ENCODE results near the gene ANKRD61.
A peak's percentile ranks its signal among the peaks of the same experiment; 100 is the strongest.
"Not testable (repeated sequence)": the region's sequence is repeated elsewhere in the genome, so short reads cannot be mapped to it uniquely, and the experiment has no call there.

The ANKRD61 gene

DNA sequence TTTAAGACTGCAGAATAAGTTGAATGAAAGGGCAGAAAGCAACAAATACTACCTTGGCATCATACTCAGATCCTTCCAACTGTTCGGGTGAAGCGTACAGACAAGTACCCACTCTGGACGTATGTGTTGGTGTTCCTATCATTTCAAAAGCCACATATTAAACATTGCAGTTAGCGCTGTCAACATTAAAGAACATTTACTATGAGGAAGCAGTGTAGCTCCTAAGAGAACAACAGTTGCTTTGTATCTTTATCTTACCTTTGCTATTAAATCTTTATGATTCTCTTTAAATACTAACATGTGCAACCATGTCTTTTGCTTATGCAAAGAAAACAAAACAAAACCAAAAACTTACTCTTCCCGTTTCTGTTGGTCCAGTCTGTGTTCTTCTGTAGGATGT lies 2.6 kb upstream of the ANKRD61 start:
- FAIRE-seq (no peak), DNase-seq (ENCODE audit: insufficient read length, low spot score) (no peak)

DNA sequence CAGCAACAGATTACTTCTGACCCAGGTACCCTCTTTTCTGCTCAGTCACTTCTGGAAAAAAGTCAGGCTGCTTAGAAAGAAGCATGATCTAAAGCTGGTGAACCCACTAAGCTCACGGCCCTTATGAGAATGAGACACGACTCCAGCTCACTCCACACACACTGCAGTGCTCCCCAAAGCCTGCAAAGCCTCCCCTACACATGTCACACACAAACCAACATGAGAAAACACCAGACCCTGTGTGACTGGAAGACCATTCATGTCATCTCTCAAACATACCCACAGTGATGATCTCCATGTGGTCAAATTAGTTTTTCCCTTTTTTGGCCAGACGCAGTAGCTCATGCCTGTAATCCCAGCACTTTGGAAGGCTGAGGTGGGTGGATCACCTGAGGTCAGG lies 391 bp downstream of the ANKRD61 start:
- DNase-seq (ENCODE audit: insufficient read length, low spot score) (no peak), FAIRE-seq (peak; percentile 67)

DNA sequence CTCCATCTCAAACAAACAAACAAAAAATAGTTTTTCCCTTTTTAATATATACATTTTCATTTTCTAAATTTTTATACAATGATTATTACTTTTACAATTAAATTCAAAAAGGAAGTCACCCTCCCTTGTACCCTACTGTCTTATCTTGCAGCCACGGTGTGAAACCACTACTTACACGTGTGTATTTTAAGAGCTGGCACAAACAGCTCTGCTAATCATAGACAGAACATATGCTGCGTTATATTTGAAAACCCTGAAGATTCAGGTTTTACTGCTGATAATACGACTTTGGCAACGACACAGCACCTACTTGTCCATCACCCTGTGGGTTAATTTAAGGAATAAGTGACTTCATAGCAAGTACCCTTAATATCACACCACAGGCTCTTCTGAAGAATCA lies 991 bp downstream of the ANKRD61 start:
- FAIRE-seq: no peak

DNA sequence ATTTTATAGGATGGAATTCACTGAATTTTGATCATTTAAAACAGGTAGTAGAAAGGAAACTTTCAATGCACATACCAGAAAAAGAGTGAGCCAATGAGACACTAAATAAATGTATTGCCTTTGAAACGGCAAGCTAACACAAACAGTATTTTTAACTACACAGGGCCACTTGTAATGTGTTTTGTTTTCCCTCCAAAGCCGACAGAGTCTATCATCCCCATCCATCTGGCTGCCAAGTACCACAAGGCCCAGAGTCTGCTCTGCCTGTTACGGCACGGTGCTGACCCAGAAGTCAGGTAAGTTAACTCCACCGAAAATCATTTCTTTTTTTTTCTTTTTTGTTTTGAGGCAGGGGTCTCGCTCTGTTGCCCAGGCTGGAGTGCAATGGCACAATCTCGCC lies 1.5 kb downstream of the ANKRD61 start:
- no peak for DNase-seq (ENCODE audit: insufficient read length, low spot score)
- FAIRE-seq: no peak

More for the DNA sequence above, 991 bp downstream of the ANKRD61 start:
- DNase-seq (ENCODE audit: insufficient read length, low spot score): no peak

DNA sequence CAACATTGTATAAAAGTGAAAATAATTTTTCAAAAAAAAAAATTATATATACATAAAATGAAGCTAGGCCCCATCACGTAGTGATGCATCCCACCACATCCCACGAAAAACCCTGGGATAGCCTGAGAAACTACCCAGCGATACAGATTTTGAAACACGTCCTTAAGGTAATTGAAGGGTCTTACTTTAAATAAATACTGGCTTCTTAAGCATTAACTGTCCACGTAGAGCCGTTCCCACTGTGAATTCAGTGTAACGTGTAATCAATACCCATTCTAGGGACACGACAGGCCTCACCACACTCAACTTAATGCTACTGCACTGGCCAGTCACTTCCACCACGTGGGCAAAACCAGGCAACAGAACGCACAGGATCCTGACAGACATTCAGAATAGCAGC lies 4.0 kb downstream of the ANKRD61 start:
- FAIRE-seq (no peak), DNase-seq (ENCODE audit: insufficient read length, low spot score) (no peak)

DNA sequence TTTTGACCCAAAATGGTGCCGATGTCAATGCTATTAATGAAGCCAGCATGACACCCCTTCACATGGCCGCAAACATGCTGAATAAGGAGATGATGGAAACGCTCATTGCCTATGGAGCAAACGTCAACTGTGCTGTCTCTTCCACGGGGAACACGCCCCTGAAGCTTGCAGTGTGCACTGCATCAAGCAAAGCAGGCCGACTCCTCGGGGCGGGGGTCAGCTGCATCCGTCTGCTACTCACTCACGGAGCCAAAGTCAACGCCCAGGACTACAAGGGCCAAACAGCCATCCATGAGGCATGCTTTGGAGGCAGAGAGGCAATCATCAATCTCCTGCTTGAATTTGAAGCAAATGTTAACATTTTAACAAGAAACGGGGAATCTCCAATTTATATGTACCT lies 4.5 kb downstream of the ANKRD61 start:
- no peak for DNase-seq (ENCODE audit: insufficient read length, low spot score)
- peak; percentile 55 for FAIRE-seq

DNA sequence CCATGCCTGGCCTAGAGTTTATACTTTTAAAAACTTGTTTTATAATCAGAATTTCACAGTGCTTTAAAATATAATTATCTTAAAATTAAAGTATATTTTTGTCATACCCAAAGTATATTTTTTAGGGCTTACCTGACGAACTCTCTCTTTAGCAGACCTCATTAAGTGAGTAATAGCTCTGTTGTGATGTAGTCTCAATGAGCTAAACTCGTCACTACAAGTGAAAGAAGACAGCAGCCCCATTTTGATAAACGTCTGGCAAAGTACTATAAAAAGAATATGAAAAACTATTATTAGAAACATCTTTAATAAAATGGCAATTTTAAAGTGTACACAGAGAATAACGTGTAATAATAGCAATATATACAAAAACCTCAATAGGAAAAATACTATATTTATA lies 18.6 kb downstream of the ANKRD61 start:
- no peak for DNase-seq (ENCODE audit: insufficient read length, low spot score)
- FAIRE-seq: no peak

DNA sequence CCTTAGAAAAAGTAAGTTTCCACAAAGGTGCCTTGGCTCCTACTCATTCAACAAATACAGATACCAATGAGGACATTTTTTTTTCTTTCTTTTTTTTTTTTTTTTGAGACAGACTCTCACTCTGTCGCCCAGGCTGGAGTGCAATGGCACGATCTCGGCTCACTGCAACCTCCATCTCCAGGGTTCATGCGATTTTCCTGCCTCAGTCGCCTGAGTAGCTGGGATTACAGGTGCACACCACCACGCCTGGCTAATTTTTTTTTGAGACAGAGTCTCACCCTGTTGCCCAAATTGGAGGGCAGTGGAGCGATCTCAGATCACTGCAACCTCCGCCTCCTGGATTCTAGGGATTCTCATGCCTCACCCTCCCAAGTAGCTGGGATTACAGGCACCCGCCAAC lies 20.0 kb downstream of the ANKRD61 start:
- not testable (repeated sequence) for FAIRE-seq

DNA sequence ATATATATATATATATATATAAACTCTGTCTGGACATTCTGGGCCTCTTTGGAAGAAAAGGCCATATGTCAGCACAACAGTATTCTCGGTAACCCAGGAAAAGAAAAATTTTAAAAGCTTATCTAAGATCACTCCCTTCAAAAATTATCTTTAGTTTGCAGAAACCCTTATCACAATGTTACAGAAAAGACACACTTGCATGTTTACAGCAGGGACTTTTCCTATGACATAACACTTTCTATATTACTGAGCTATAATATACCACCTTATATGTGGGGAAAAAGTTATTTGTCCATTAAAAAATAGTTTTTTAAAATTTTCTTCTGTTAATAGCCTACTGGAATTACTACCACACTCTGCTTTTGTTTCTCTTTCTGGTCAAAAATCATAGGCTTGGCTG lies 25.4 kb downstream of the ANKRD61 start:
- FAIRE-seq: no peak
- no peak for DNase-seq (ENCODE audit: insufficient read length, low spot score)

More for the DNA sequence above, 20.0 kb downstream of the ANKRD61 start:
- DNase-seq (ENCODE audit: insufficient read length, low spot score): not testable (repeated sequence)

DNA sequence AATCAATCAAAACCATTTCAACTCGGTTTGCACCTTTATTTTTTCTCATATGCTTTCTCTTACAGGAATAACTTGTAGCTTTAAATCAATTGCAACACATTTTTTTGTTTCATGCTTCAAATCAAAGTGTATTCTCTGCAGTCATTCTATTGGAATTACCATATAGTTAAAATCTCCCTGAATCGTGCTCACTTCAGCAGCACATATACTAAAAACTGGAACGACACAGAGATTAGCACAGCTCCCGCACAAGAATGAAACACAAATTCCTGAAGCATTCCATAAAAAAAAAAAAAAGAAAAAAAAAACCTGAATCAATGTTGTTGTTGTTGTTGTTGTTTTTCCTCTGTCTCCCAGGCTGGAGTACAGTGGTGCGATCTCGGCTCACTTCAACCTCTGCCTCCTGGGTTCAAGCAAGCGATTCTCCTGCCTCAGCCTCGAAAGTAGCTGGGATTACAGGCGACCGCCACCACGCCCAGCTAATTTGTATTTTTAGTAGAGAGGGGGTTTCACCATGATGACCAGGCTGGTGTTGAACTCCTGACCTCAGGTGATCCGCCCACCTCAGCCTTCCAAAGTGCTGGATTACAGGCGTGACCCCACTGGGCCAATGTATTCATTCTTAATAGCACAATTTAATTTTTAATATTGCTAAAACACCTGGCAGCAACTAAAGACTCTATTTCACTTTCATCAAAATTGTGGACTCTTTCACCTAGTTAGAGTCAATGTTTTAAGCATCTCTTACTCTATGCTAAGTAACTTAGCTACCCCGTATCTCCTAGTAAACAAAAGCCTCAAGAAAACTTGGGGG lies 26.3 kb downstream of the ANKRD61 start:
- FAIRE-seq (no peak), DNase-seq (ENCODE audit: insufficient read length, low spot score) (no peak)

DNA sequence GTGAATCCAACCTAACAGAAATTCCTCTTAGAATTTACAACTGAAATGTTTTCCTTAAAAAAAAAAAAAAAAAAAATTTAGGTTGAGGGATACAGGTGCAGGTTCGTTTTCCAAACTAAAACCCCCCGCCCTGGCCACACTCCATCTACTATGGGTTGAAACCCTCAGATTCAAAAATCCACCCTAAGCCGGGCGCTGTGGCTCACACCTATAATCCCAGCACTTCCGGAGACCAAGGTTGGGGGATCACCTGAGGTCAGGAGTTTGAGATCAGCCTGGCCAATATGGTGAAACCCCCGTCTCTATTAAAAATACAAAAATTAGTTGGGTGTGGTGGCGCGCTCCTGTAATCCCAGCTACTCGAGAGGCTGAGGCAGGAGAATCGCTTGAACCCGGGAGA lies 28.8 kb downstream of the ANKRD61 start:
- not testable (repeated sequence) for DNase-seq (ENCODE audit: insufficient read length, low spot score); FAIRE-seq

DNA sequence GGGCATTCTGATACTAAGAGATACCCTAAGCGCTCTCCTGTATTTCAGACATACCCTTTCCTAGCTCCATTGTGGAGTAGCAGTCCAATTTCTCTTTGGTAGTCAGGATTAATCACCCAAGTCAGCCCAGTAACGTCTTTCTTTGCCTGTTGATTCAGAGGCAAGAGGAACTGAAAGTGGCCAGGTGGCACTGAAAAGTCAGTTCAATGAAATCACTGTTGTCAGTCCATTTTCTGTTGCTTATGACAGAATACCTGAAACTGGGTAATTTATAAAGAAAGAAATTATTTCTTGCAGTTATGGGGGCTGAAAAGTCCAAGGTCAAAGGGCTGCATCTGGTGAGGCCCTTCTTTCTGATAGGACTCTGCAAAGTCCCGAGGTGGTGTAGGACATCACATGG lies 40.2 kb downstream of the ANKRD61 start:
- DNase-seq (ENCODE audit: insufficient read length, low spot score) (no peak), FAIRE-seq (no peak)

DNA sequence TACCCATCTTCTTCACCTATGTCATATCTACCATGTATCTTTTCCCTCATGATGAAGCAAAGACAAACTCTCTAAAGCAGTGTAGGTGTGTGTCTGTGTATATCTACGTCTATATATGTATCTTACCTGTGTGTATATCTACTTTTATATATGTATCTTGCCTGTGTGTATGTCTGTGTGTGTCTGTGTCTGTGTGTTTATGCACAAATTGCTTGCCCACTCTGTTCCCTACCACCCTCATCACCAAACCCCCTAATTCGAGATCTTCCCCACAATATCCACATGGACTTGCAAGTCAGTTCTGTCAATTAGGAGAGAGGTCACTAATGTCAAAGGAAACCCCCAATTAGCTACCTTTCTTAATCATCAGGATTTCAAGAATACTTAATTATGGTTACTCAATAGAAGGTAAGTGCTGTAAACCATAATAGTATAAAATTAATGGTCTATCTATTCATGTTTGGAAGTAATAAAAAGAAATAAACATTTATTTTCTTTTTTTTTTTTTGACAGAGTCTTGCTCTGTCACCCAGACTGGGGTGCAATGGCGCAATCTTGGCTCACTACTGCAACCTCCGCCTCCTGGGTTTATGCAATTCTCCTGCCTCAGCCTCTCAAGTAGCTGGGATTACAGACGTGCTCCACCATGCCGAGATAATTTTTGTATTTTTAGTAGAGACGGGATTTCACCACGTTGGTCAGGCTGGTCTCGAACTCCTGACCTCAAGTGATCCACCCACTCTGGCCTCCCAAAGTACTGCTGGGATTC lies 43.6 kb downstream of the ANKRD61 start:
- FAIRE-seq (no peak), DNase-seq (ENCODE audit: insufficient read length, low spot score) (no peak)

DNA sequence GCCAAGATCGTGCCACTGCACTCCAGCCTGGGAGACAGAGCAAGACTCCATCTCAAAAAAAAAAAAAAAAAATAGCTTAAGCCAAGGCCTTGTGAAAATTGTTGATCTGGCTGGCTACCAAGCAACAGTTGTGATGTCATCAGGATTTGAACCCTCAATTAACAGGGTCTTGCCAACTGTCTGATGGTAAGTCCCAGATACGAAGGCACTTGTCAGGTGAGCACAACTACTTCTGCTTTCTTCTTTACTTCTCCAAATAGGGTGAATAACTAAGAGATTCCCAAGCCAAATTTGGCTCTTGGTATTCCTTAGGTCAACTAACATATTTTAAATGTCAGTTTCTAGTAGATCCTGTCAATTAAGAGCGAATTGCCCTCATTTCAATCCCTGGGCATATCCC lies 47.4 kb downstream of the ANKRD61 start:
- no peak for FAIRE-seq

DNA sequence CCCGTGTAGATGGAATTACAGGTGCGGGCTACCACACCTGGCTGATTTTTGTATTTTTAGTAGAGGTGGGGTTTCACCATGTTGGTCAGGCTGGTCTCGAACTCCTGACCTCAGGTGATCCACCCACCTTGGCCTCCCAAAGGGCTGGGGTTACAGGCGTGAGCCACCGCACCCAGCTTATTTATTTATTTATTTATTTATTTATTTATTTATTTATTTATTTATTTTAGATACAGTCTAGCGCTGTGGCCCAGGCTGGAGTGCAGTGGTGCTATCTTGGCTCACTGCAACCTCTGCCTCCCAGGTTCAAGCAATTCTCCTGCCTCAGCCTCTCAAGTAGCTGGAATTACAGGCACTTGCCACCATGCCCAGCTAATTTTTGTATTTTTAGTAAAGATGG lies 51.9 kb downstream of the ANKRD61 start:
- FAIRE-seq; DNase-seq (ENCODE audit: insufficient read length, low spot score): not testable (repeated sequence)

More for the DNA sequence above, 47.4 kb downstream of the ANKRD61 start:
- DNase-seq (ENCODE audit: insufficient read length, low spot score): no peak

Measured in HTR-8/SVneo (cell line).